Measurements from ENCODE around the gene CAB39L. TPM values are rescaled to one million over a fixed set of nuclear protein-coding genes. Genes with fewer than 3 reads are reported as not detected.

Gene CAB39L
- total and polyA plus RNA-seq, 9 of the 15 experiments (the other 6 are each of a cell fraction or from before 2014, with no cell fraction given): 1.1 to 4.2 (median 2.6) TPM

DNA sequence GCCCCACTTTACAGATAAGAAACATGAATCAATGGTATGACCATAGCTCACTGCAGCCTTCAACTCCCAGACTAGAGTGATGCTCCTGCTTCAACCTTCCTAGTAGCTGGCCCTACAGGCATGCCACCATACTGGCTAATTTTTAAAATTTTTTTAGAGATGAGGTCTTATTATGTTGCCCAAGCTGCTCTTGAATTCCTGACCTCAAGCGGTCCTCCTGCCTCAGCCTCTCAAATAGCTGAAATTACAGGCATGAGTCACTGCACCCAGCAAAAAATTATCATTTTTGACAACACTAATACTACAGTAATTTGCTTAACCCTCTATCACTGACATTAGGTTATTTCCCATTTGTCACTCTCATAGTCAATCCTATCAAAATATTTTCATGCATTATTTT, 14.7 kb downstream of the CAB39L start:
- Histone ChIP-seq H2AFZ (ENCODE audit: low read depth, low read length) (no peak overlapping the region), H3K9me3 (replicated peaks; ENCODE audit: control insufficient read depth, insufficient read depth, low read depth, low read length) (no peaks in the 10 kb centered on the region), H3K9ac (ENCODE audit: insufficient read depth in 1 of 2, low read depth in 2 of 2, low read length in 2 of 2) (no peak overlapping the region), H3K4me1 (replicated peaks in 1 of 2; ENCODE audit: control insufficient read depth in 2 of 2, insufficient read depth in 2 of 2, low read length in 2 of 2) (no peaks in the 10 kb centered on the region), H3K36me3 (ENCODE audit: control insufficient read depth, insufficient read depth, low read length) (no peaks in the 10 kb centered on the region), H3K79me2 (ENCODE audit: control insufficient read depth, insufficient read depth, low read length) (no peaks in the 10 kb centered on the region), H3K4me2 (ENCODE audit: insufficient read depth, low read length) (no peak overlapping the region), H3K27ac (ENCODE audit: extremely low read depth, low read depth, low read length) (no peak overlapping the region), H3K27me3 (ENCODE audit: control insufficient read depth in 2 of 2, insufficient read depth in 2 of 2, low read length in 2 of 2) (no peaks in the 10 kb centered on the region), H3K4me3 (no peak overlapping the region), H3K9me1 (ENCODE audit: control insufficient read depth, insufficient read depth, low read length) (no peaks in the 10 kb centered on the region), H4K20me1 (replicated peaks; ENCODE audit: control insufficient read depth, insufficient read depth, low read length) (no peaks in the 10 kb centered on the region)
- BruUV-seq (replicated peaks): no TSS peak
- ATAC-seq (no peak), FAIRE-seq (no peak), DNase-seq (ENCODE audit: extremely low read depth in 1 of 4, low spot score in 3 of 4) (no peak)
- TF ChIP-seq HMGXB4 (CRISPR knock-in tag; IDR thresholded peaks at IDR 0.05) (no peak), SP1 (CRISPR knock-in tag; IDR thresholded peaks at IDR 0.05) (no peak)
- TF ChIP-seq, protein P1, sequence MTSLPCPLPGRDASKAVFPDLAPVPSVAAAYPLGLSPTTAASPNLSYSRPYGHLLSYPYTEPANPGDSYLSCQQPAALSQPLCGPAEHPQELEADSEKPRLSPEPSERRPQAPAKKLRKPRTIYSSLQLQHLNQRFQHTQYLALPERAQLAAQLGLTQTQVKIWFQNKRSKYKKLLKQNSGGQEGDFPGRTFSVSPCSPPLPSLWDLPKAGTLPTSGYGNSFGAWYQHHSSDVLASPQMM (CRISPR knock-in tag; IDR thresholded peaks at IDR 0.05): no peak
- ChIA-PET POLR2A (no interaction called here), CTCF (ENCODE audit: low intra/inter-chr PET ratio) (no interaction called here)
- 13% methylated on average over 1 of the region's 1 CpG for WGBS (ENCODE audit: insufficient coverage, low coverage, missing lambda C conversion rate)
- in situ Hi-C loops (cut with MboI) (loop anchor here (10.0 kb wide), 1 partner anchor 186 kb away; no protein-coding TSS in a partner anchor), intact Hi-C loops (cut with micrococcal nuclease) (no loop called here)

Measured in K562 (cell line).